Ishikawa (cell line): ENCODE data around the gene THOP1.

Experiments used
- CEBPB ChIP-seq: IDR thresholded peaks from 2 replicates; pipeline ENCODE4 v1.6.1; 2012
- CREB1 ChIP-seq: IDR thresholded peaks from 2 replicates; pipeline ENCODE4 v1.6.1; 2012; ENCODE audit warnings: low read depth
- EGR1 ChIP-seq: IDR thresholded peaks from 2 replicates; pipeline ENCODE4 v1.6.1; 2012
- EP300 ChIP-seq: IDR thresholded peaks from 2 replicates; pipeline ENCODE4 v1.6.1; 2012; ENCODE audit warnings: borderline replicate concordance
- FOXM1 ChIP-seq: IDR thresholded peaks from 2 replicates; pipeline ENCODE4 v1.6.1; 2012; ENCODE audit warnings: low read depth, borderline replicate concordance
- MAX ChIP-seq: IDR thresholded peaks from 2 replicates; pipeline ENCODE4 v1.6.1; 2012
- NFIC ChIP-seq: IDR thresholded peaks from 2 replicates; pipeline ENCODE4 v1.6.1; 2012
- RAD21 ChIP-seq: IDR thresholded peaks from 2 replicates; pipeline ENCODE4 v1.6.1; 2012; ENCODE audit warnings: low read depth
- REST ChIP-seq: IDR thresholded peaks from 2 replicates; pipeline ENCODE4 v1.6.1; 2012; ENCODE audit warnings: low read depth, mild to moderate bottlenecking
- TAF1 ChIP-seq: IDR thresholded peaks from 2 replicates; pipeline ENCODE4 v1.6.1; 2012; ENCODE audit warnings: low read depth, mild to moderate bottlenecking
- TCF12 ChIP-seq: IDR thresholded peaks from 2 replicates; pipeline ENCODE4 v1.6.1; 2012; ENCODE audit warnings: low read depth
- TEAD4 ChIP-seq: IDR thresholded peaks from 2 replicates; pipeline ENCODE4 v1.6.1; 2012
- USF1 ChIP-seq: IDR thresholded peaks from 2 replicates; pipeline ENCODE4 v1.6.1; 2012
- YY1 ChIP-seq: IDR thresholded peaks from 2 replicates; pipeline ENCODE4 v1.6.1; 2012; ENCODE audit warnings: low read depth
- ZBTB7A ChIP-seq: IDR thresholded peaks from 2 replicates; pipeline ENCODE4 v1.6.1; 2012; ENCODE audit warnings: low read depth

THOP1 gene

GRCh38 chr19:2820112-2820702, 34.9 kb downstream of the THOP1 start:
- no peak for TF ChIP-seq FOXM1
- peak; percentile 23; the same call in 1 of the 2 replicates for TF ChIP-seq ZBTB7A

- TF ChIP-seq CREB1: no peak
- TF ChIP-seq YY1: no peak
- TF ChIP-seq RAD21: no peak
- TF ChIP-seq TAF1: no peak
- no peak for TF ChIP-seq EGR1
- no peak for TF ChIP-seq EP300
- no peak for TF ChIP-seq FOXM1
- no peak for TF ChIP-seq REST
- no peak for TF ChIP-seq TEAD4
- no peak for TF ChIP-seq MAX
- no peak for TF ChIP-seq CEBPB
- no peak for TF ChIP-seq ZBTB7A
- no peak for TF ChIP-seq NFIC
- no peak for TF ChIP-seq USF1
- no peak for TF ChIP-seq TCF12
Observed at GRCh38 chr19:2822846-2823245, 37.5 kb downstream of the THOP1 start.

GRCh38 chr19:2823646-2824045, 38.3 kb downstream of the THOP1 start:
- TF ChIP-seq RAD21 (no peak), MAX (no peak), EGR1 (no peak), FOXM1 (no peak), NFIC (no peak), USF1 (no peak), CREB1 (no peak), REST (no peak), TAF1 (no peak), TEAD4 (no peak)

- TF ChIP-seq CREB1: no peak
- TF ChIP-seq USF1: no peak
- TF ChIP-seq EP300: no peak
- TF ChIP-seq YY1: no peak
- TF ChIP-seq ZBTB7A: no peak
- TF ChIP-seq TEAD4: no peak
- no peak for TF ChIP-seq TAF1
- no peak for TF ChIP-seq FOXM1
- no peak for TF ChIP-seq REST
- no peak for TF ChIP-seq MAX
- no peak for TF ChIP-seq RAD21
- no peak for TF ChIP-seq CEBPB
- no peak for TF ChIP-seq NFIC
Observed at GRCh38 chr19:2824129-2824528, 38.8 kb downstream of the THOP1 start.
